Measurements from ENCODE around the gene CCDC144A.
"Not testable (repeated sequence)": the region's sequence is repeated elsewhere in the genome, so short reads cannot be mapped to it uniquely, and the experiment has no call there.

- not testable (repeated sequence) for TF ChIP-seq EZH2 (IDR thresholded peaks at IDR 0.05; ENCODE audit: borderline replicate concordance, low read length); CTCF (IDR thresholded peaks at IDR 0.05; ENCODE audit: low read length)
Observed at GRCh38 chr17:16790313-16790871, 100.4 kb downstream of the CCDC144A start.
